NCI-H82 treated with DMSO at 0.1 percent for 48 hours (cell line): ENCODE data around the gene RLN2.
"Not testable (repeated sequence)": the region's sequence is repeated elsewhere in the genome, so short reads cannot be mapped to it uniquely, and the experiment has no call there.

ENCODE experiments used
- DNase-seq: peaks from one replicate; lab custom pipeline; 2025; ENCODE audit not compliant: unreplicated experiment; lab: John Stamatoyannopoulos, UW

RLN2 gene

DNA sequence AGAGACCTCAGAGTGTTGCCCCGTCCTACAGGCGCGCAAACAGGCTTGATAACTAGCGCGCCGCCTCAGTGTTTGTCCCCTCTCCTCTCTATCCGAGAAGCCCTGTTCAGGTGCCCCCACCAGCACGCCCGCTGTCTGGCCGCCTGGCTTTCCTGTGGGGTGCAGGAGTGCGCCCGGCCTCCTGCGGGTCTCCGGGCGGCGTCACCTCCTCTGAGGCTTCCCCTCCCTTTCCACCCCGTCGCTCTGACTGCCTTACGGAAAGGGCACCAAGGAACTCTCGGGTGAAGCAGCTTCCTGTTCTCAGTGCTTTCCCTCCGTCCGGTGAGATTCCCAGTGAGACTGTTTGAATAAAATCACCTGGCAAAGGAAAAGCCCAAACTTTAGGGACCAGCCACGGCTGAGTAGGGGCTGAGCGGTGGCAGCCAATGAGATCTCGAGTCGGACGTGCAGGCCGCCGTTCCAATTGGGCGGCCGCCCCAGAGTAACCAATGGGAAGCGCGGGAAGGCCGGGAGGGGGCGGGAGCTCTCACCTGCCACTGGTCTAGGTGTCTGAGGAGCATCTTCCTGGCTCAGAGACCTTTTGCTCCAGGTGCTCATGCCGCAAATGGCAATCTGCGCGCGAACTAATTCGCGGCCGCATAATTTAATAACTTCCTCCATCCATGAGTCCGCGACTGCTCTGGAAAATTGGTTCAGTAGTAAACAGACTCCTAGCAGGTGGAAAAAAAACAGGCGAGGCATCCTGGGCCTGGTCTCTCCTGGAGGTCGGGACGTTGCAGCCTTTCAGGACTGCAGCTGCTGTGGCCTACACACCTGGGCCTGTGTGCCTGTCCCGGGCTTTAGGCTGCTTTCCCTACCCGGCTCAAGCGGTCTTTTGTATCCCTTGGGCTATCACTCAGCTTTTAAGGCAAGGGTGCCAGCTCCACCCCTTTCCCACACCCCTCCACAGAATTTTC, at the start of gene RLN2:
Gene RLN2 (minus strand): TSS at position 877 of the 956 bp plus-strand sequence. CDS start 136 bp downstream, at position 741.
- not testable (repeated sequence) for DNase-seq

DNA sequence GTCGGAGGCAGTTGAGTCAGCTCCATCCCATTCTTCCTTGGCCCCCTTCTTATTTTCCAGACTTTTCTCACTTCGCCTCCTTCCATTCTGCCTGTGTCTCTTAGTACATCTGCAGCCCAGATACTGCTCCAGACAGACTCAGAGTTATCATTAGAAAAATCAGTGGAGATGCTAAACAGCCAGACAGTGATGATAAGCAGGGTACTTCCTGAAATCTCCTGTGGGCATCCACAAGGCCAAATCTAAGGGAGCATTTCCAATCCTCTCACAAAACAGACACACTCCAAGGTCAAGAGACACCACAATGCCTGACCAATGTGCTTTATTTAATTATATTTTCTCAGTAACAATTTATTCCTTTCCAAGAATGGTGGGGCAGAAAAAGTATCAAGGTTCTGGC, 49.7 kb upstream of the RLN2 start:
- no peak for DNase-seq

DNA sequence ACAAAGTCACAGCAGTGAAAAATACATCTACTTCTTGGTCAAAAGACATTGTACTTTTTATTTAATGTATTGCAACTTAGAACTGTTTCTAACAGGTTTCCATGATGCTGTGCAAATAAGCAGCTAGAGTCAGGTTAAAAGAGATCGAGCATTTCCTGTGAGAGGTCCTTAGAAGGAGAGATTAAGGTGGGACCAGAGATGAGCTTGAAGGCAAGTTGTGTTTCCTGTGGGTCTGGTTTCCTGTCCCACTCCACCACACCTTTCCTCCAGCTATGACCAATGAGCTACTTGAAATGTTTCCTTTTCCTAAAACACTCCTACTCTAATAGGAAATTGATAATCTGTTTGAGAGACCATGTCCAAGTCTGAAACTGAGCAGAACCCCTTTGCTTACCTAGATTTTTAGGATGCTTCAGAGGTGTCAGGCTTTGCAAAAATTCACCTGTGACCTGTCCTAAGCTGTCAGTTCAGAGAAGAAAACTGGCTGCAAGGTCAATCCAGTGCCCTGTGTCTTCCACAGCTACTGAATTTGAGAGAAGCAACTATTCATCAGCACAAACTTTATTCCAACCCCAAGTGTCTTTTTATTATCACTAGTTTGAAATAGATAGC, 48.2 kb upstream of the RLN2 start:
- no peak for DNase-seq

GRCh38 chr9:5338992-5339981, 34.8 kb upstream of the RLN2 start, which contains the start of gene RLN1:
Gene RLN1, minus strand, starts transcription at chr9:5339876. Its CDS starts 130 bp downstream, at chr9:5339746.
- DNase-seq: not testable (repeated sequence)

DNA sequence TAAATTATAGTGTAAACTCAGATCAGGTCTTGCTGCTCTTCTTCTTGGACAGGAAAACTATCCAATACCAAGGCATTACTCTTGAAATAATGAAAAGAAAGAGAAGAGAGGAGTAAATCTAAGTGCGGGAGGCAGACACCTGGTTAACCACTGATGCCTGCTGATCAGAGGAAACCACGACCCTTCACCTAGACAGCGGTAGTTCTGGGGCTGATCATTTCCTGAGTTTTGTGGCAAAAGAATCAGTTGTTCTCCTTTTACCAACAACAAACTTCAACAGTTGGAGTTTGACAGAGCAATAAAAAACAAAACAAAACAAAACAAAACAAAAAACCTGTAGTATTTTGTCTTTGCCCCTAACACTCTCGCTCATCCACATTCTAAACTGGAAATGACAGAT, 32.2 kb upstream of the RLN2 start:
- DNase-seq: no peak

DNA sequence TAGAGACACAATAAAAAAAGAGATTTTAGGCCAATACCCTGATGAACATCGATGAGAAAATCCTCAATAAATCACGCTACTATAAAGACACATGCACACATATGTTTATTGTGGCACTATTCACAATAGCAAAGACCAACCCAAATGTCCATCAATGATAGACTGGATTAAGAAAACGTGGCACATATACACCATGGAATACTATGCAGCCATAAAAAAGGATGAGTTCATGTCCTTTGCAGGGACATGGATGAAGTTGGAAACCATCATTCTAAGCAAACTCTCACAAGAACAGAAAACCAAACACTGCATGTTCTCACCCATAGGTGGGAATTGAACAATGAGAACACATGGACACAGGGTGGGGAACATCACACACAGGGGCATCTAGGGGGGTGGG, 26.8 kb upstream of the RLN2 start:
- DNase-seq: not testable (repeated sequence)

- no peak for DNase-seq
Observed at GRCh38 chr9:5326893-5327548, 22.5 kb upstream of the RLN2 start.

GRCh38 chr9:5326187-5326586, 21.7 kb upstream of the RLN2 start:
- no peak for DNase-seq

DNA sequence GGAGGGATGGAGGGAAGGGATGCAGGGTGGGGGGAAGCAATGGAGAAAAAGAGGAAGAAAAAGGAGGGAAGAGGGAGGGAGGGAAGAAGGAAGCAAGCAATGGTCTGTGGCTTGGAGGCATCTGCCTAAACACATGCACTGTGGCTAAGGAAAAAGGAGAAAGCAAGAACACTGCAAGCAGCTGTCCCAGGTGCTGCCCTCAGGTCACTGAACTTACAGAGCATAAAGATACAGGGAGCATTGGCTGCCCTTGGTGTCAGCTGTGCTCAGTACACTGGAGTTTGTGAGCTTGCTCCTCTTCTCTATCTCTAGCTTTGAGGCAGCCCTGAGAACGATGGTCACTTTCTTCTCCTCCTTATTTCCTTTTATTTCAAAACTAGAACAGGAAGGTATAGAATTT, 17.1 kb upstream of the RLN2 start:
- not testable (repeated sequence) for DNase-seq

GRCh38 chr9:5321058-5321457, 16.5 kb upstream of the RLN2 start:
- DNase-seq: no peak

DNA sequence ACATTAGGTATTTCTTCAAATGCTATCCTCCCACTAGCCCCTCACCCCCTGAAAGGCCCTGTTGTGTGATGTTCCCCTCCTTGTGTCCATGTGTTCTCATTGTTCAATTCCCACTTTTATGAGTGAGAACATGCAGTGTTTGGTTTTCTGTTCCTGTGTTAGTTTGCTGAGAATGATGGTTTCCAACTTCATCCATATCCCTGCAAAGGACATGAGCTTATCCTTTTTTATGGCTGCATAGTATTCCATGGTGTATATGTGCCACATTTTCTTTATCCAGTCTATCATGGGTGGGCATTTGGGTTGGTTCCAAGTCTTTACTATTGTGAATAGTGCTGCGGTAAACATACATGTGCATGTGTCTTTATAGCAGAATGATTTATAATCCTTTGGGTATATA, 11.9 kb upstream of the RLN2 start:
- not testable (repeated sequence) for DNase-seq

DNA sequence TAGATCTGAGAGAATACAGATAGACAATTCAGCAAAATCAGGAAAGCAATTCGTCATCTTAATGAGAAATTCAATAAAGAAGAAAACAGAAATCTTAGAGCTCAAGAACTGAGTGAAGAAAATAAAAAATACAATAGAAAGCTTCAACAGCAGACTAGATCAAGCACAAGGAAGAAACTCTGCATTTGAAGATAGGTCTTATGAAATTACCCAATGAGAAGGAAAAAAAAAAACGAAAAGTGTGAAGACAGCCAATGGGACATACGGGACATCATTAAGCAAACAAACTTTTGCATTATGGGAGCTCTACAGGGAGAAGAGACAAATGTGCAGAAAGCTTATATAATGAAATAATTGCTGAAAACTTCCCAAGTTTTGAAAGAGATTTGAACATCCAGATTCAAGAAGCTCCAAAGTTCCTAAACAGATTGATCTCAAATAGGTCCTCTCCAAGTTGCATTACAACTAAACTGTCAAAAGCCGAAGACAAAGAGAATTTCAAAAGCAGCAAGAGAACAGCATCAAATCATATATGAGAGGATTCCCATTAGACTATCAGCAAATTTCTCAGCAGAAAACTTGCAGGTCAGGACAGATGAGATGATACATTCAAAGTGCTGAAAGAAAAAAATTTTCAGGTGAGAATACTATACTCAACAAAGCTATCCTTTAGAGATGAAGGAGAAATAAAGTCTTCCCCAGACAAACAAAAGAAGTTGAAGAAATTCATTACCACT, 10.8 kb upstream of the RLN2 start:
- DNase-seq: no peak

GRCh38 chr9:5310851-5311250, 6.3 kb upstream of the RLN2 start:
- no peak for DNase-seq

DNA sequence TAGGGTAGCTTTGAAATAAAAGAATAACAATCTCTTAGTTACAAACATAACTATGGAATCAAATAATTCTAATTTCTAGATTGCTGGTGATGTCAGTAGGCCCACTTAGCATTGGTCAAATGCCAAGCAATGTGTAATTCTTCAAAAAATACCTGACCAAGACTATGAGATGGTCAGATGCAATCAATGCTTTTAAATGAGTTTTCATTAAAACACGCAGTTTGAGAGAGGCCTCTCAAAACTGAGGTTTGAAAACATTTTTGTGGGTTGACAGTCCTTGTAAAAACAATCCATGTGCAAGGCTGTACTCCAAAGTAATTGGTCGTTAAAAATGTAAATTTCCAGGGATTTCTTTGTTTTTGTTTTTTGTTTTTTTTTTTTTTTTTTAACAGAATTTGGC, 1.2 kb upstream of the RLN2 start:
- DNase-seq: no peak

DNA sequence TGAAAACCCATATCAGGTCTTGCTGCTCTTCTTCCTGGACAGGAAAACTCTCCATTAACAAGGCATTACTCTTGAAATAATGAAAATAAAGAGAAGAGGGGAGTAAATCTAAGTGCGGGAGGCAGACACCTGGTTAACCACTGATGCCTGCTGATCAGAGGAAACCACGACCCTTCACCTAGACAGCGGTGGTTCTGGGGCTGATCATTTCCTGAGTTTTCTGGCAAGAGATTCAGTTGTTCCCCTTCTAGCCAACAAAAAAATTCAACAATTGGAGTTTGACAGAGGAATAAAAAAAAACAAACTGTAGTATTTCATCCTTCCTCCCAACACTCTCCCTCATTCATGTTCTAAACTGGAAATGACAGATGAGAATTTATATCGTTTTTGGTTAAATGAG, 3.0 kb downstream of the RLN2 start:
- DNase-seq: no peak

- no peak for DNase-seq
Observed at GRCh38 chr9:5292141-5292540, 12.4 kb downstream of the RLN2 start.

GRCh38 chr9:5288591-5288990, 15.9 kb downstream of the RLN2 start:
- no peak for DNase-seq

DNA sequence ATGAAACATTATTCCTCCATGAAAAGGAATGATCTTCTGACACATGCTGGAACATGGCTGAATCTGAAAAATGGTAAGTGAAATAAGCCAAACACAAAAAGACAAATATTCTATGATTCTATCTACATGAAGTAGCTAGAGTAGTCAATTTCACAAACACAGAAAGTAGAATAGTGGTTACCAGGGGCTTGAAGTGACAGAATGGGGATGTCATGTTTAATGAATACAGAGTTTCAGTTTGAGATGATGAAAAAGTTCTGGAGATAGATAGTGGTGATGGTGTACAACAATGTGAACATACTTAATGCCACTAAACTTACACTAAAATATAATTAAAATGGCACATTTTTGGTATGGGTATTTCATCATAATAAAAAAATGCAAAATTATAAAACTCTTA, 18.3 kb downstream of the RLN2 start:
- no peak for DNase-seq

- no peak for DNase-seq
Observed at GRCh38 chr9:5278486-5278885, 26.0 kb downstream of the RLN2 start.

DNA sequence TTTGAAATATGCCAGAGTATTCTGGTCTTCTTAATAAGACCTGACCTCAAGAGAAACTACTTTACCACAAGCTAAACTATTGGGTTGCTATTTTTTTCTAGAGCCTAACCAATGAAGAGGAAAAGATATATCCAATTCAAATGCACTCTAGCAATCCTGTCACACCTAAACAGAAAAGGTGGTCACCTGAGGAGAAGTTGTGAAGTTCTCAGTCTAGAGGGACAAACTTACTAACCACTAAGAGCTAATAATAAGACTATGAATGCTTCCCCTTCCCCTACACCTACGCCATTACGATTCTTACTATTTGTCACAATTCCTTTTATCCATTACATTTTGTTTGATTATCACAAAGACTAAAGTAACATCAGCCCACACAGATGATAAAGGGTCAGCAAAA, 29.7 kb downstream of the RLN2 start:
- DNase-seq: no peak
